Sigmoid colon (tissue), 7 donors: Measurements from ENCODE around the gene IARS1. TPM values are rescaled to one million over a fixed set of nuclear protein-coding genes. Genes with fewer than 3 reads are reported as not detected.

Source experiments
- DNase-seq: peaks from one replicate; pipeline ENCODE4 v3.0.0-alpha.2; 2019
- H3K27ac ChIP-seq, 4 donors: fragments of 200-600 bp; sonication (generic); one replicate each; pipeline ENCODE4 v1.5.1; 2016 to 2019; ENCODE audit warnings: mild to moderate bottlenecking in 1 of 4
- H3K27me3 ChIP-seq, 3 donors: fragments of 200-600 bp; sonication (generic); one replicate each; pipeline ENCODE4 v1.5.1; 2019; ENCODE audit warnings: mild to moderate bottlenecking in 1 of 3
- H3K36me3 ChIP-seq, 4 donors: fragments of 200-600 bp; sonication (generic); one replicate each; pipeline ENCODE4 v1.5.1; 2016 to 2019
- H3K4me1 ChIP-seq, 4 donors: fragments of 200-600 bp; sonication (generic); one replicate each; pipeline ENCODE4 v1.5.1; 2017 to 2019
- H3K4me3 ChIP-seq, 4 donors: fragments of 200-600 bp; sonication (generic); one replicate each; pipeline ENCODE4 v1.5.1; 2017 to 2019; ENCODE audit warnings: mild to moderate bottlenecking in 2 of 4, moderate library complexity in 1 of 4
- H3K9me3 ChIP-seq, 4 donors: fragments of 200-600 bp in 3 of 4; sonication (generic) in 3 of 4; one replicate each; pipeline versions ENCODE4 v1.5.1 to v1.6.1; 2013 to 2019
- EP300 ChIP-seq, 4 donors: sonication (generic); formaldehyde crosslinking; IDR thresholded peaks; one replicate each; pipeline ENCODE4 v1.6.1; 2017; ENCODE audit warnings: antibody characterized with exemption in 4 of 4
- POLR2A ChIP-seq, 2 donors: fragments of 450-650 bp; IDR thresholded peaks; one replicate each; pipeline ENCODE4 v1.6.1; 2016; ENCODE audit warnings: antibody characterized with exemption in 2 of 2, mild to moderate bottlenecking in 2 of 2, moderate library complexity in 2 of 2
- POLR2AphosphoS5 ChIP-seq, 4 donors: sonication (generic); formaldehyde crosslinking; IDR thresholded peaks; one replicate each; pipeline ENCODE4 v1.6.1; 2017; ENCODE audit warnings: antibody characterized with exemption in 4 of 4
- WGBS, 2 donors: extraction: QIAGEN DNeasy Blood & Tissue Kit; methylation state at CpG; one replicate each; pipeline ENCODE4 v1.1.7; 2013; 5-methylcytosine and 5-hydroxymethylcytosine counted together
- intact Hi-C: fragments of 100-400 bp; cut with DNase I; formaldehyde crosslinking; loops from one replicate; pipeline ENCODE4 v1.15.1; 2023
- polyA plus RNA-seq, 3 donors: library from polyadenylated mRNA; stranded (reverse); fragments of 200-250 nt; gene quantifications; one replicate each; pipeline ENCODE4 v1.2.3, GENCODE V29; 2013
- total RNA-seq, 4 donors: library from RNA; depleted of rRNA; stranded (reverse); fragments of >200 nt; gene quantifications; one replicate each; pipeline ENCODE4 v1.1.0, GENCODE V29; 2016
- TF ChIP-seq, protein P1 (sequence below), 4 experiments: fragments of 450-650 bp in 3 of 4; fragments of 200-600 bp in 1 of 4; IDR thresholded peaks; one replicate each; pipeline ENCODE4 v1.5.1; 2016 to 2019; ENCODE audit warnings: antibody characterized with exemption in 4 of 4, mild to moderate bottlenecking in 3 of 4, moderate library complexity in 2 of 4
- donor health status: healthy with polysubstance abuse.
- donor health status: Bipolar disorder and iron deficiency.
- donor health status: healthy.

Gene IARS1
- total RNA-seq (10 to 100 TPM; 61.4 to 62.4 (median 62.2) TPM), polyA plus RNA-seq (10 to 100 TPM in 2 of 3 donors, 1 to 10 TPM in 1; 9.0 to 45.2 (median 13.6) TPM)

DNA sequence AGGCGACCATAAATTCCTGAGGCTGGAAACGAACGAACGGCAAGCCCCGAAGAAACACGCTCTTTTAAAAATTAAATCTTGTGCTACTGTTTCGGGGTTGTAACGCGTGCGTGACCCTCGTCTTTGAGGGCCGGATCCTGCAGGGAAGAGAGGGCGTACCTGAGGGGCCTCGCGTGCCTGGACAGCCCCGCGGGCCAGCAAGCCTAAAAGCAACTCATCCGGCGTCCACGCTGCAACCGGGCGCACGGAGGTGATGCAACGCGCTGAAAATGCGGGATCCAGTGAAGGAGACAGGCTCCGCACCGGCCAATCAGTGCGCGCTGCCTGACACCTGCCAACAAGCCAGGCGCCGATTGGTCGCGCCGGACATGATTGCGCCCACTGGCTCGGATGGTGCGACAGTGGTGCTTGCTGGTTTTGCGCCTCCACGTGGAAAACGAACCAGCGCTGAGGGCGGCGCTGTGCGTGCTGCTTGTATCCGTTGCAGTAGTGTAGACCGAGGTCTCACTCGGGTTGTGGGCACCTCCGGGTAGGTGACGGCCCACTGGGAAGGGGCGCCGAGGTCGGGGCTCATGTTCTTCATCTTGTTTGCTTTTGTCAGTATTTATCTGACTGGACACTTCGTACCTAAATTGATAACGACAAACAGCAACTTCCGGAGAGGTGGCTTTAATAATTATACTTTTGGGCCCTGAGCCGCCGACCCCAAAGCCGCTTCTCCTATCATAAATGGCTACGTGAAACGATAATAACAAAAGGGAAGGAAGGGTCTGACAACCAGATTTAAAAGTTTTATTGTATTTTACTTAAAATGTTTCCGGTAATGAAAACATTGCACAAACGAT lies at the start of gene IARS1:
Gene IARS1 (minus strand): TSS at position 246 of the 845 bp plus-strand sequence. CDS start 4,278 bp downstream, outside the sequence.
- intact Hi-C loops = loop anchor here (2.0 kb wide), 1 partner anchor 159 kb away; no protein-coding TSS in a partner anchor

DNA sequence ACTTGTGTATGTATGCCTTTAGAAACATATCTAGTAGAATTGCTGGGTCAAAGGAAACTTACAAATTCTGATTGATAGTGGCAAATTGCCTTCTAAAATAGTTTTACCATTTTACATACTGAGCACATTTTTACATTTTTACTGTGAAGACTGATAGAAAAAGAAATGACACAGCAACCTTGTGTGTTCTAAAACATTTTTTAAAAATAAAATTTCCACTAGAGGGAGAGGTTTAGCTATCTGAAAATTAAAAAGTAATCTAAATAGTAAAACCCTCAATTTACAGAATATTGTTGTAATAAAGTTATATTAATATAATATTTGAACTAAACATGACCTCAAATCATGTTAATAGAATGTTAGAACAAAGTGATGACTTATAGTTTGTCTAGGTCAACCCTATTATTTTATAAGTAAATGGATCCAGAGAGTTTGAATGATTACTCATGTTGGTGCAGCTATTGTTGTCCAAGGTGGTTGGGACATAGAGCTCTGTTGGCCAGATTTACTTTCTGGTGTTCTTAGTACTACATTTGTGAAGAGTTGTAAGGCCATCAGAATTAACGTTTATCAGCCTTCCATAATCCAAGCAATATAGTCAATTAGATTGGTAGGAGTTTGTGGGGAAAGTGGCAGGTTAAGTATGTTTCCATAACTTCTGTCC lies 49.5 kb upstream of the IARS1 start:
- no peak overlapping the region for H3K4me3 ChIP-seq
- TF ChIP-seq POLR2AphosphoS5 (IDR thresholded peaks at IDR 0.05) = no peak
- TF ChIP-seq, protein P1, sequence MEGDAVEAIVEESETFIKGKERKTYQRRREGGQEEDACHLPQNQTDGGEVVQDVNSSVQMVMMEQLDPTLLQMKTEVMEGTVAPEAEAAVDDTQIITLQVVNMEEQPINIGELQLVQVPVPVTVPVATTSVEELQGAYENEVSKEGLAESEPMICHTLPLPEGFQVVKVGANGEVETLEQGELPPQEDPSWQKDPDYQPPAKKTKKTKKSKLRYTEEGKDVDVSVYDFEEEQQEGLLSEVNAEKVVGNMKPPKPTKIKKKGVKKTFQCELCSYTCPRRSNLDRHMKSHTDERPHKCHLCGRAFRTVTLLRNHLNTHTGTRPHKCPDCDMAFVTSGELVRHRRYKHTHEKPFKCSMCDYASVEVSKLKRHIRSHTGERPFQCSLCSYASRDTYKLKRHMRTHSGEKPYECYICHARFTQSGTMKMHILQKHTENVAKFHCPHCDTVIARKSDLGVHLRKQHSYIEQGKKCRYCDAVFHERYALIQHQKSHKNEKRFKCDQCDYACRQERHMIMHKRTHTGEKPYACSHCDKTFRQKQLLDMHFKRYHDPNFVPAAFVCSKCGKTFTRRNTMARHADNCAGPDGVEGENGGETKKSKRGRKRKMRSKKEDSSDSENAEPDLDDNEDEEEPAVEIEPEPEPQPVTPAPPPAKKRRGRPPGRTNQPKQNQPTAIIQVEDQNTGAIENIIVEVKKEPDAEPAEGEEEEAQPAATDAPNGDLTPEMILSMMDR (IDR thresholded peaks at IDR 0.05) = peak in 3 of 4 experiments; percentile 25 to 46 (median 39)
- intact Hi-C loops = loop anchor here (1.0 kb wide), 2 partner anchors 96 to 291 kb away; no protein-coding TSS in a partner anchor
- H3K4me1 ChIP-seq = peaks cover 0 to 16% (median 2%) of the 10 kb centered on the region in 4 donors
- H3K27ac ChIP-seq = peak overlapping the region in 2 of 4 donors; percentile 17 to 57
- DNase-seq = no peak
- 82 to 83% methylated on average over 1 of the region's 1 CpG for WGBS, 2 donors
- no peaks in the 10 kb centered on the region for H3K27me3 ChIP-seq
- H3K9me3 ChIP-seq = peaks cover 0 to 3% (median 0%) of the 10 kb centered on the region in 4 donors
- H3K36me3 ChIP-seq = peaks cover 0 to 8% (median 0%) of the 10 kb centered on the region in 4 donors

More for the DNA sequence above, at the start of gene IARS1:
- Histone ChIP-seq H3K27me3 (no peaks in the 10 kb centered on the region), H3K4me3 (peak within 1 kb of the TSS; percentile 51 to 78 (median 64)), H3K27ac (peak within 1 kb of the TSS; percentile 72 to 79 (median 78)), H3K36me3 (peaks cover 7 to 24% (median 14%) of the 10 kb centered on the region in 4 donors), H3K4me1 (peaks cover 0 to 28% (median 22%) of the 10 kb centered on the region in 4 donors), H3K9me3 (no peaks in the 10 kb centered on the region)
- WGBS, 2 donors = 0% methylated on average over 63 of the region's 63 CpGs
- DNase-seq = peak; percentile 99
- TF ChIP-seq EP300 (IDR thresholded peaks at IDR 0.05) (no peak), POLR2AphosphoS5 (IDR thresholded peaks at IDR 0.05) (peak; percentile 72 to 93 (median 84)), POLR2A (IDR thresholded peaks at IDR 0.05) (peak; percentile 19)
- TF ChIP-seq, protein P1 (IDR thresholded peaks at IDR 0.05) = peak in 2 of 4 experiments; percentile 7 to 20

GRCh38 chr9:92341578-92341977 lies 48.1 kb upstream of the IARS1 start:
- intact Hi-C loops = no loop called here
- H3K27ac ChIP-seq = no peak overlapping the region
- WGBS, 2 donors = 96 to 100% methylated on average over 1 of the region's 1 CpG

DNA sequence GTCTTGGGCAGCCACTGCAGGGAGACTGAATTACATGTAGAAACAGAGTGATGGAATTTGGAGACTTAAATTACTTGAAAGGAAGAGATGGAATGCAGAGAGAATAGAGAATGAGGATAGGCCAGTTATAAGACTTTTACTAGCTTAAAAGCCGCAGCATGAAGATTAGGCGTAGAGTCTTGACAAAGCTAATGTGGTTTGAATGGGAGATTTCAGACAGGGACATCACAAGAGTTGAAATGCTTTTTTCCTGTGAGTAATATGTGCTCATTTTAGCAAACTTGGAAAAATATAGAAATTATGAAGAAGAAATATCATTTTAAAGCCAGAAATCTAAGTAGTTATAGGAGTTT lies 39.8 kb upstream of the IARS1 start:
- H3K36me3 ChIP-seq = peaks cover 0 to 11% (median 0%) of the 10 kb centered on the region in 4 donors
- intact Hi-C loops = no loop called here
- no peaks in the 10 kb centered on the region for H3K9me3 ChIP-seq
- no peak overlapping the region for H3K4me3 ChIP-seq
- 94 to 99% methylated on average over 2 of the region's 2 CpGs for whole genome bisulfite sequencing, 2 donors
- no peaks in the 10 kb centered on the region for H3K4me1 ChIP-seq
- no peak for DNase-seq
- H3K27me3 ChIP-seq = no peaks in the 10 kb centered on the region
- TF ChIP-seq POLR2AphosphoS5 (IDR thresholded peaks at IDR 0.05) (no peak), EP300 (IDR thresholded peaks at IDR 0.05) (no peak), POLR2A (IDR thresholded peaks at IDR 0.05) (no peak)
- TF ChIP-seq, protein P1 (IDR thresholded peaks at IDR 0.05) = no peak
- H3K27ac ChIP-seq = no peak overlapping the region

More at GRCh38 chr9:92341578-92341977, 48.1 kb upstream of the IARS1 start:
- H3K4me1 ChIP-seq = peaks cover 0 to 16% (median 2%) of the 10 kb centered on the region in 4 donors
- no peak overlapping the region for H3K4me3 ChIP-seq
- H3K36me3 ChIP-seq = peaks cover 0 to 15% (median 0%) of the 10 kb centered on the region in 4 donors
- no peaks in the 10 kb centered on the region for H3K27me3 ChIP-seq
- H3K9me3 ChIP-seq = peaks cover 0 to 3% (median 0%) of the 10 kb centered on the region in 4 donors
- DNase-seq = no peak
- no peak for TF ChIP-seq POLR2A (IDR thresholded peaks at IDR 0.05)
- no peak for TF ChIP-seq POLR2AphosphoS5 (IDR thresholded peaks at IDR 0.05)
- TF ChIP-seq EP300 (IDR thresholded peaks at IDR 0.05) = no peak
- TF ChIP-seq, protein P1 (IDR thresholded peaks at IDR 0.05) = no peak
